Measurements from ENCODE around the gene RXRA.

GRCh38 chr9:134437403-134438194 lies 111.3 kb downstream of the RXRA start:
- TF ChIP-seq, protein P1, sequence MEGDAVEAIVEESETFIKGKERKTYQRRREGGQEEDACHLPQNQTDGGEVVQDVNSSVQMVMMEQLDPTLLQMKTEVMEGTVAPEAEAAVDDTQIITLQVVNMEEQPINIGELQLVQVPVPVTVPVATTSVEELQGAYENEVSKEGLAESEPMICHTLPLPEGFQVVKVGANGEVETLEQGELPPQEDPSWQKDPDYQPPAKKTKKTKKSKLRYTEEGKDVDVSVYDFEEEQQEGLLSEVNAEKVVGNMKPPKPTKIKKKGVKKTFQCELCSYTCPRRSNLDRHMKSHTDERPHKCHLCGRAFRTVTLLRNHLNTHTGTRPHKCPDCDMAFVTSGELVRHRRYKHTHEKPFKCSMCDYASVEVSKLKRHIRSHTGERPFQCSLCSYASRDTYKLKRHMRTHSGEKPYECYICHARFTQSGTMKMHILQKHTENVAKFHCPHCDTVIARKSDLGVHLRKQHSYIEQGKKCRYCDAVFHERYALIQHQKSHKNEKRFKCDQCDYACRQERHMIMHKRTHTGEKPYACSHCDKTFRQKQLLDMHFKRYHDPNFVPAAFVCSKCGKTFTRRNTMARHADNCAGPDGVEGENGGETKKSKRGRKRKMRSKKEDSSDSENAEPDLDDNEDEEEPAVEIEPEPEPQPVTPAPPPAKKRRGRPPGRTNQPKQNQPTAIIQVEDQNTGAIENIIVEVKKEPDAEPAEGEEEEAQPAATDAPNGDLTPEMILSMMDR (tag by site-specific recombination; IDR thresholded peaks at IDR 0.05) = no peak
- TF ChIP-seq YY1 (tag by site-specific recombination; IDR thresholded peaks at IDR 0.05) (no peak), KLF9 (tag by site-specific recombination; IDR thresholded peaks at IDR 0.05; ENCODE audit: low read depth) (no peak), ZNF501 (tag by site-specific recombination; IDR thresholded peaks at IDR 0.05) (no peak), ZNF449 (tag by site-specific recombination; IDR thresholded peaks at IDR 0.05) (no peak), KLF16 (tag by site-specific recombination; IDR thresholded peaks at IDR 0.05) (no peak), ZNF174 (tag by site-specific recombination; IDR thresholded peaks at IDR 0.05) (no peak), ZNF280C (tag by site-specific recombination; IDR thresholded peaks at IDR 0.05) (no peak), ZNF311 (tag by site-specific recombination; IDR thresholded peaks at IDR 0.05; ENCODE audit: borderline replicate concordance) (no peak), ZNF302 (tag by site-specific recombination; IDR thresholded peaks at IDR 0.05; ENCODE audit: low read depth) (no peak), ZNF23 (tag by site-specific recombination; IDR thresholded peaks at IDR 0.05; ENCODE audit: borderline replicate concordance) (no peak), ZNF146 (tag by site-specific recombination; IDR thresholded peaks at IDR 0.05) (no peak), ZNF274 (IDR thresholded peaks at IDR 0.05; ENCODE audit: low read length) (no peak), ZNF274 (tag by site-specific recombination; IDR thresholded peaks at IDR 0.05; ENCODE audit: borderline replicate concordance) (no peak), ZNF423 (tag by site-specific recombination; IDR thresholded peaks at IDR 0.05) (no peak)

Data from HEK293 (cell line).